SU-DHL-6 (cell line): ENCODE results near the gene SLC23A1.
"Not testable (repeated sequence)": the region's sequence is repeated elsewhere in the genome, so short reads cannot be mapped to it uniquely, and the experiment has no call there.

ENCODE experiments used
- H2AFZ ChIP-seq: fragments of 200-600 bp; sonication (generic); 2 replicates; pipeline ENCODE4 v1.6.1; 2014; ENCODE audit warnings: low read depth, mild to moderate bottlenecking, moderate library complexity, mixed read lengths, antibody characterized with exemption, low read length; ENCODE audit not compliant: severe bottlenecking
- H3F3A ChIP-seq: fragments of 200-600 bp; shearing (Covaris generic); 2 replicates; pipeline ENCODE4 v1.6.0; 2016; ENCODE audit warnings: antibody characterized with exemption, mild to moderate bottlenecking; ENCODE audit not compliant: insufficient read depth
- H3K27ac ChIP-seq: fragments of 200-600 bp; sonication (generic); 2 replicates; pipeline ENCODE4 v1.5.1; 2016; ENCODE audit warnings: low read depth, mild to moderate bottlenecking, low read length, moderate library complexity, mixed read lengths
- H3K27me3 ChIP-seq: fragments of 200-600 bp; sonication (generic), shearing (Covaris generic); 2 replicates; pipeline ENCODE4 v1.6.0; 2014; ENCODE audit warnings: mild to moderate bottlenecking, low read length
- H3K36me3 ChIP-seq: fragments of 200-600 bp; sonication (generic); 2 replicates; pipeline ENCODE4 v1.6.1; 2014; ENCODE audit warnings: mild to moderate bottlenecking, low read length, mixed read lengths
- H3K4me2 ChIP-seq: fragments of 300-600, 200-600 bp; shearing (Covaris generic), sonication (generic); 2 replicates; pipeline ENCODE4 v1.6.0; 2014; ENCODE audit warnings: low read length, low read depth, mild to moderate bottlenecking; ENCODE audit not compliant: poor library complexity, severe bottlenecking
- H3K4me3 ChIP-seq: fragments of 200-600 bp; sonication (generic); 2 replicates; pipeline ENCODE4 v1.5.1; 2014; ENCODE audit warnings: antibody characterized with exemption, low read length, mild to moderate bottlenecking, mixed read lengths; ENCODE audit not compliant: insufficient read depth, poor library complexity, severe bottlenecking
- H3K79me2 ChIP-seq: fragments of 200-600 bp; sonication (generic); 2 replicates; pipeline ENCODE4 v1.6.1; 2014; ENCODE audit warnings: mild to moderate bottlenecking, low read length, moderate library complexity; ENCODE audit not compliant: insufficient read depth
- H3K9ac ChIP-seq: fragments of 200-600 bp; sonication (generic); 2 replicates; pipeline ENCODE4 v1.7.0; 2014; ENCODE audit warnings: mild to moderate bottlenecking, low read length
- H3K9me2 ChIP-seq: fragments of 200-600 bp; sonication (generic); replicated peaks from 2 replicates; pipeline ENCODE4 v1.6.1; 2014; ENCODE audit warnings: low read length; ENCODE audit not compliant: insufficient read depth
- H3K9me3 ChIP-seq: fragments of 200-600 bp; sonication (generic); 2 replicates; pipeline ENCODE4 v1.6.1; 2014; ENCODE audit warnings: low read length, mixed read lengths; ENCODE audit not compliant: insufficient read depth
- H4K20me1 ChIP-seq: fragments of 200-600 bp; sonication (generic); 2 replicates; pipeline ENCODE4 v1.6.1; 2014; ENCODE audit warnings: low read depth, mild to moderate bottlenecking, antibody characterized with exemption, low read length, moderate library complexity, mixed read lengths
- CTCF ChIP-seq: fragments of 200-600 bp; sonication (generic); IDR thresholded peaks from one replicate; pipeline ENCODE4 v1.5.1; 2017; ENCODE audit warnings: antibody characterized with exemption, mild to moderate bottlenecking, low read length, moderate library complexity; ENCODE audit not compliant: insufficient read depth, poor library complexity, severe bottlenecking
- EZH2phosphoT487 ChIP-seq: fragments of 200-600 bp; sonication (generic), shearing (Covaris generic); conservative IDR thresholded peaks from 2 replicates; pipeline ENCODE4 v1.6.1; 2018; ENCODE audit warnings: mild to moderate bottlenecking, antibody characterized with exemption, low read length, moderate library complexity, mixed read lengths

SLC23A1 gene

DNA sequence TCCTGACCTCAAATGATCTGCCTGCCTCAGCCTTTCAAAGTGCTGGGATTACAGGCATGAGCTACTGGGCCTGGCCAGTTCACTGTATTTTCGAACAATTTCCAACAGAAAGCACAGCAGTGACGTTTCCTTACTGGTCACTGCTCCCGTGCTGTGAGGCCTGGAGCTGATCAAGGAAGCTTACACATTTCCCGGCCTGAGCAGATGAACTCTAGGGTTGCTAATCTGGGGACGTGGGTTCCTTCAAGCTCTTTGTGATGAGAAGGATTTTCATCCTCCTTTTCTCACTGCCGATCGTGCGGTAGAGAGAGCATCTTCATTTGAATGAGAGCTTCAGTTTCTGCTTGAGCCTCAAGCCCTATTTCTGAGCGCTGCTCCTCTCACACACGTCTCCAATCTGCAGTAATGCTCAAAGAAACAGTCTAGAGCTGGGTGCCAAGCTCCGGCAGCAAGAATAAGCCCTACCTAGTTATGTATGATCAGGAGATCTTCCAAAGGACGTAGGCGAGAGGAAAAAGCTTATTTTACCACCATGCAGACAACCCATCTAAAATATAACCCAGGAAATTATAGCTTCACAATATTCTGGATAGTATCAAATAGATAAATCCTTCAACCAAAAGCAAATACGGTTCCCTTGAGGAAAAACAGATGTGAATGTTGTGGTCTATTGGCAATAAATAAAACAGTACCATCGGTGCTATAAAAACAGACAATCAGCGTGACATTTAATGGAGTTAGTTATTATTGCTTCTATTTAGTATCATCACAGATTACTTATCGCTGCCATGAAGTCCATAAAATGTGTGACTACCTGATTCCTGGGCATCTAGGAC is 28.1 kb upstream of the SLC23A1 start:
- no peaks in the 10 kb centered on the region for H4K20me1 ChIP-seq
- no peaks in the 10 kb centered on the region for H3K36me3 ChIP-seq
- H3K9me3 ChIP-seq = no peaks in the 10 kb centered on the region
- H3K79me2 ChIP-seq = no peaks in the 10 kb centered on the region
- H3F3A ChIP-seq = no peaks in the 10 kb centered on the region
- H3K4me3 ChIP-seq = no peak overlapping the region
- no peaks in the 10 kb centered on the region for H3K9me2 ChIP-seq
- no peak overlapping the region for H3K4me2 ChIP-seq
- H3K27me3 ChIP-seq = no peaks in the 10 kb centered on the region
- H2AFZ ChIP-seq = no peak overlapping the region
- no peak overlapping the region for H3K9ac ChIP-seq
- H3K27ac ChIP-seq = no peak overlapping the region
- no peak for TF ChIP-seq CTCF
- no peak for TF ChIP-seq EZH2phosphoT487

GRCh38 chr5:139410121-139410992 is 27.3 kb upstream of the SLC23A1 start:
- Histone ChIP-seq H3K9me2 (no peaks in the 10 kb centered on the region), H3F3A (no peaks in the 10 kb centered on the region), H3K9ac (no peak overlapping the region), H3K27me3 (no peaks in the 10 kb centered on the region), H3K4me3 (no peak overlapping the region), H3K79me2 (no peaks in the 10 kb centered on the region), H4K20me1 (no peaks in the 10 kb centered on the region), H3K36me3 (no peaks in the 10 kb centered on the region), H2AFZ (no peak overlapping the region), H3K4me2 (no peak overlapping the region), H3K27ac (no peak overlapping the region), H3K9me3 (no peaks in the 10 kb centered on the region)
- TF ChIP-seq EZH2phosphoT487 (no peak), CTCF (no peak)

GRCh38 chr5:139409116-139409515 is 26.0 kb upstream of the SLC23A1 start:
- not testable (repeated sequence) for H3K27me3 ChIP-seq, H3F3A ChIP-seq, H3K36me3 ChIP-seq, H3K9ac ChIP-seq, H3K4me2 ChIP-seq, H3K27ac ChIP-seq, H2AFZ ChIP-seq, H4K20me1 ChIP-seq, H3K4me3 ChIP-seq, H3K9me2 ChIP-seq, H3K79me2 ChIP-seq, H3K9me3 ChIP-seq

- H3K4me3 ChIP-seq = no peak overlapping the region
- no peaks in the 10 kb centered on the region for H3K79me2 ChIP-seq
- H3K36me3 ChIP-seq = no peaks in the 10 kb centered on the region
- H3K9me3 ChIP-seq = no peaks in the 10 kb centered on the region
- no peaks in the 10 kb centered on the region for H4K20me1 ChIP-seq
- no peak overlapping the region for H3K9ac ChIP-seq
- H3K27me3 ChIP-seq = no peaks in the 10 kb centered on the region
- peaks cover 3% of the 10 kb centered on the region for H3F3A ChIP-seq
- H3K27ac ChIP-seq = no peak overlapping the region
- H3K4me2 ChIP-seq = peak overlapping the region; percentile 4
- TF ChIP-seq EZH2phosphoT487 (no peak), CTCF (no peak)
- H2AFZ ChIP-seq = no peak overlapping the region
- H3K9me2 ChIP-seq = no peaks in the 10 kb centered on the region
Observed at GRCh38 chr5:139408191-139408590, 25.1 kb upstream of the SLC23A1 start.
